GM19099 (cell line): ENCODE measurements around the gene PTGDR.

ENCODE experiments used
- POLR2A ChIP-seq: IDR thresholded peaks from 3 replicates; pipeline ENCODE4 v1.6.1; 2011; ENCODE audit warnings: low read depth; ENCODE audit not compliant: insufficient read length; ENCODE audit errors: extremely low read depth

The PTGDR gene

GRCh38 chr14:52279408-52279807 is 11.9 kb downstream of the PTGDR start:
- TF ChIP-seq POLR2A, result no peak

GRCh38 chr14:52283099-52283498 is 15.6 kb downstream of the PTGDR start:
- TF ChIP-seq POLR2A, result no peak

GRCh38 chr14:52286661-52287649 is 19.5 kb downstream of the PTGDR start:
- no peak for TF ChIP-seq POLR2A

GRCh38 chr14:52296378-52296777 is 28.9 kb downstream of the PTGDR start:
- TF ChIP-seq POLR2A, result no peak

- TF ChIP-seq POLR2A, result no peak
Measured at GRCh38 chr14:52298795-52299194, 31.3 kb downstream of the PTGDR start.

GRCh38 chr14:52299692-52300278 is 32.3 kb downstream of the PTGDR start:
- TF ChIP-seq POLR2A, result no peak

GRCh38 chr14:52303236-52303635 is 35.7 kb downstream of the PTGDR start:
- TF ChIP-seq POLR2A, result no peak

- no peak for TF ChIP-seq POLR2A
Measured at GRCh38 chr14:52304248-52304904, 36.9 kb downstream of the PTGDR start.

GRCh38 chr14:52305014-52305413 is 37.5 kb downstream of the PTGDR start:
- no peak for TF ChIP-seq POLR2A

- TF ChIP-seq POLR2A, result no peak
Measured at GRCh38 chr14:52307376-52307775, 39.9 kb downstream of the PTGDR start.

GRCh38 chr14:52307905-52308304 is 40.4 kb downstream of the PTGDR start:
- no peak for TF ChIP-seq POLR2A

GRCh38 chr14:52310541-52310940 is 43.0 kb downstream of the PTGDR start:
- TF ChIP-seq POLR2A, result no peak

GRCh38 chr14:52312931-52313355 is 45.4 kb downstream of the PTGDR start:
- TF ChIP-seq POLR2A, result no peak

GRCh38 chr14:52313462-52313861 is 46.0 kb downstream of the PTGDR start:
- no peak for TF ChIP-seq POLR2A

- no peak for TF ChIP-seq POLR2A
Measured at GRCh38 chr14:52313903-52314594, 46.6 kb downstream of the PTGDR start, which contains the start of gene PTGER2. TSS of gene PTGER2 (plus strand) at chr14:52314312. CDS start at chr14:52314549, 237 bp downstream.

- TF ChIP-seq POLR2A, result no peak
Measured at GRCh38 chr14:52314595-52315354, 47.3 kb downstream of the PTGDR start.
